ENCODE results near the gene SCRN2.

The SCRN2 gene

GRCh38 chr17:47844814-47845715, 4.0 kb upstream of the SCRN2 start:
- DNase-seq, result no peak

- no peak for DNase-seq
These were observed 3.2 kb upstream of the SCRN2 start for GRCh38 chr17:47844227-47844626.

- no peak for DNase-seq
These were observed 2.3 kb upstream of the SCRN2 start for GRCh38 chr17:47843391-47843730.

- DNase-seq, result no peak
These were observed 617 bp upstream of the SCRN2 start for GRCh38 chr17:47841488-47842291.

- DNase-seq, result no peak
These were observed 902 bp downstream of the SCRN2 start for GRCh38 chr17:47840001-47840741.

GRCh38 chr17:47839071-47839470, 2.0 kb downstream of the SCRN2 start:
- no peak for DNase-seq

- no peak for DNase-seq
These were observed 2.4 kb downstream of the SCRN2 start for GRCh38 chr17:47838636-47839035.

- no peak for DNase-seq
These were observed 3.6 kb downstream of the SCRN2 start for GRCh38 chr17:47837401-47838039.

- no peak for DNase-seq
These were observed 4.5 kb downstream of the SCRN2 start for GRCh38 chr17:47836601-47837000.

- no peak for DNase-seq
These were observed 6.3 kb downstream of the SCRN2 start for GRCh38 chr17:47834756-47835155.

GRCh38 chr17:47831934-47832327, 9.1 kb downstream of the SCRN2 start:
- no peak for DNase-seq

GRCh38 chr17:47831003-47831933, 9.8 kb downstream of the SCRN2 start, which contains the start of the genes LRRC46 and MRPL10:
TSS of gene LRRC46 (plus strand) at chr17:47831670. CDS start at chr17:47831990, 320 bp downstream.
TSS of gene MRPL10 (minus strand) at chr17:47831541. CDS start at chr17:47831511, 30 bp downstream.
- peak; percentile 94 for DNase-seq

GRCh38 chr17:47830396-47831002, 10.6 kb downstream of the SCRN2 start:
- no peak for DNase-seq

GRCh38 chr17:47829870-47830269, 11.2 kb downstream of the SCRN2 start:
- DNase-seq, result no peak

GRCh38 chr17:47823519-47823918, 17.6 kb downstream of the SCRN2 start:
- DNase-seq, result no peak

- DNase-seq, result no peak
These were observed 18.3 kb downstream of the SCRN2 start for GRCh38 chr17:47822785-47823184.

GRCh38 chr17:47821424-47822391, 19.4 kb downstream of the SCRN2 start, which contains the start of gene OSBPL7:
TSS of gene OSBPL7 (minus strand) at chr17:47821794. CDS start at chr17:47820278, 1,516 bp downstream.
- peak; percentile 63 for DNase-seq

GRCh38 chr17:47821031-47821423, 20.0 kb downstream of the SCRN2 start:
- no peak for DNase-seq

GRCh38 chr17:47820033-47820789, 20.9 kb downstream of the SCRN2 start:
- DNase-seq, result no peak

Data from amniotic stem cell (primary cell).